ENCODE data around the gene MAP2K3. TPM values are rescaled to one million over a fixed set of nuclear protein-coding genes. Genes with fewer than 3 reads are reported as not detected.

MAP2K3 gene
- polyA plus RNA-seq, 2 of the 4 experiments (the other 2 are of a cell fraction) = 13.9 to 37.1 TPM

DNA sequence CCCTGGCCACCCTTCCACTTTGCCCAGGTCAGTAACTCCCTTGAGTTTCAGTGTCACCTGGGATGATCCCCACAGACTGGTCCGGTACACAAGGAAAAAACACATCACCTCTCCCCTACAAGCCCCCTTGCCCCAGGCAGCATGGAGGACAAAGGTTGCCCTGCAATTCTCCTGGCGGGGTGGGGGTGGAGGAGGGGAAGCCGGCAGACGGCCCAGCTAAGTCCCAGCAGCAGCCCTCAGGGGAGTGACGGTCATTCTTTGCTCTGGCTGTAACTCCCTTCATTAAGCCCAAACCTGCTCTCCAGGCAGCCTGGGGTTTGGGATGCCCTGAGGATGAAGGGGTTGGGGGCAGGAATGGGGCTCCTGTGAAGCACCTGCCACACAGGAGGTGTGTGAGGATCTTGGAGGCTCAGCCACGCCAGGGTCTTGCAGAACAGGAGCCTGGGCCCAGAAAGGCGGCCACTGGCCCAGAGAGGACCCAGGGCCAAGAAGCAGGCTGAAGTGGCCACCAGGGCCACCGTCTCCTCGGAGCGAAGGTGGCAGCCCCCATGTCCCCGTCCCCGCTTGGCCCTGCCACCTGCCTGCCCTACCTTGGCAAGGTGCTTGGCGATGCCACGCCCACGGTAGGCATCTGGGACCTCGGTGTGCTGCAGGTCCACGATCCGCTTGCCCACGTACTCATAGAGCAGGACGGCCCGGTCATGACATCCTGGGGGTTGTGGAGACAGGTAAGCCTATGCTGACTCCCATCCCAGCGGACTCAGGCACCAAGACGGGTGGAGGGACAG is 40.8 kb upstream of the MAP2K3 start:
- no peak overlapping the region for H3K27ac ChIP-seq
- no peak overlapping the region for H3K4me3 ChIP-seq
- TF ChIP-seq, protein P1, sequence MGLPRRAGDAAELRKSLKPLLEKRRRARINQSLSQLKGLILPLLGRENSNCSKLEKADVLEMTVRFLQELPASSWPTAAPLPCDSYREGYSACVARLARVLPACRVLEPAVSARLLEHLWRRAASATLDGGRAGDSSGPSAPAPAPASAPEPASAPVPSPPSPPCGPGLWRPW (IDR thresholded peaks at IDR 0.05) = no peak
- TF ChIP-seq MYC (IDR thresholded peaks at IDR 0.05; ENCODE audit: borderline replicate concordance, low read length) (no peak), FOSL2 (IDR thresholded peaks at IDR 0.05) (no peak), FOSL2 (CRISPR knock-in tag; IDR thresholded peaks at IDR 0.05) (no peak)
- FAIRE-seq (no peak), DNase-seq (ENCODE audit: low read depth in 1 of 2, low spot score in 1 of 2) (no peak), ATAC-seq (no peak)
- no peaks in the 10 kb centered on the region for H3K9me3 ChIP-seq
- ChIA-PET POLR2A (no interaction called here), CTCF (interaction anchor here (0.9 kb wide), 1 partner anchor 34 kb away, joined by 3 read pairs; no protein-coding TSS in a partner anchor)
- no peaks in the 10 kb centered on the region for H3K4me1 ChIP-seq
- H3K4me2 ChIP-seq = no peak overlapping the region
- WGBS (ENCODE audit: missing lambda C conversion rate) = 77% methylated on average over 18 of the region's 23 CpGs

DNA sequence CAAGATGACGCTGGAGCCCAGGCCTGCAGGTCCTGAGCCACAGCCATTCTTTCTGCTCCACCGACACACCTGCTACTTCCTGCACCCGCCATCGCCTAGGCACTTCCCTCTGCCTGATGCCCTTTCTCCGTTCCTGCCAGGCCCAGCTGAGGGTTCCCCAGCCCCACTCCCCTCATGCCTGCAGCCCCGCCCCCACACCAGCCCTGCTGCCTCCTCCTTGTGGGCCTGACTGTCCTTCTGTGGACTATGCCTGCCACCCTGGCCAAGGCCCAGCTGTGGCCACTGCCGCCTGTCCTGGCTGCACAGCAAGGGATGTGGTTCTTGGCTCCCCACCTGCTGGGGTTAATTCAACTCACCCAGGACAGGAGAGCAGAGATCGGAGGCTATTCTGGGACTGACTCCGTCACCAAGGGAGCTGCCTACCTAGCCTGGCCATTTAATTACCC is 38.8 kb upstream of the MAP2K3 start:
- no peak overlapping the region for H3K27ac ChIP-seq
- ChIA-PET CTCF (no interaction called here), POLR2A (no interaction called here)
- no peak overlapping the region for H3K4me3 ChIP-seq
- H3K4me2 ChIP-seq = no peak overlapping the region
- TF ChIP-seq, protein P2, sequence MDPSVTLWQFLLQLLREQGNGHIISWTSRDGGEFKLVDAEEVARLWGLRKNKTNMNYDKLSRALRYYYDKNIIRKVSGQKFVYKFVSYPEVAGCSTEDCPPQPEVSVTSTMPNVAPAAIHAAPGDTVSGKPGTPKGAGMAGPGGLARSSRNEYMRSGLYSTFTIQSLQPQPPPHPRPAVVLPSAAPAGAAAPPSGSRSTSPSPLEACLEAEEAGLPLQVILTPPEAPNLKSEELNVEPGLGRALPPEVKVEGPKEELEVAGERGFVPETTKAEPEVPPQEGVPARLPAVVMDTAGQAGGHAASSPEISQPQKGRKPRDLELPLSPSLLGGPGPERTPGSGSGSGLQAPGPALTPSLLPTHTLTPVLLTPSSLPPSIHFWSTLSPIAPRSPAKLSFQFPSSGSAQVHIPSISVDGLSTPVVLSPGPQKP (IDR thresholded peaks at IDR 0.05; ENCODE audit: low read depth, low read length) = no peak
- no peak for TF ChIP-seq RCOR1 (IDR thresholded peaks at IDR 0.05; ENCODE audit: low read depth, low read length)
- no peak for TF ChIP-seq JUN (IDR thresholded peaks at IDR 0.05)
- no peak for TF ChIP-seq NFE2L2 (conservative IDR thresholded peaks at IDR 0.05; ENCODE audit: low read length)
- TF ChIP-seq, protein P1 (IDR thresholded peaks at IDR 0.05) = no peak
- no peak for TF ChIP-seq NPAS2 (CRISPR knock-in tag; IDR thresholded peaks at IDR 0.05; ENCODE audit: borderline replicate concordance)
- TF ChIP-seq NR3C1 (IDR thresholded peaks at IDR 0.05) = no peak
- TF ChIP-seq MAZ (IDR thresholded peaks at IDR 0.05; ENCODE audit: borderline replicate concordance, low read depth, low read length) = no peak
- TF ChIP-seq RAD21 (conservative IDR thresholded peaks at IDR 0.05 in 1 of 2, IDR thresholded peaks at IDR 0.05 in 1 of 2) = no peak
- TF ChIP-seq EHF (CRISPR knock-in tag; IDR thresholded peaks at IDR 0.05) = no peak
- no peak for TF ChIP-seq ESRRA (IDR thresholded peaks at IDR 0.05; ENCODE audit: borderline replicate concordance, low read length)
- no peak for TF ChIP-seq ZFP36 (IDR thresholded peaks at IDR 0.05; ENCODE audit: borderline replicate concordance, partially characterized antibody)
- no peak for TF ChIP-seq CBX8 (IDR thresholded peaks at IDR 0.05)
- TF ChIP-seq, protein P3, sequence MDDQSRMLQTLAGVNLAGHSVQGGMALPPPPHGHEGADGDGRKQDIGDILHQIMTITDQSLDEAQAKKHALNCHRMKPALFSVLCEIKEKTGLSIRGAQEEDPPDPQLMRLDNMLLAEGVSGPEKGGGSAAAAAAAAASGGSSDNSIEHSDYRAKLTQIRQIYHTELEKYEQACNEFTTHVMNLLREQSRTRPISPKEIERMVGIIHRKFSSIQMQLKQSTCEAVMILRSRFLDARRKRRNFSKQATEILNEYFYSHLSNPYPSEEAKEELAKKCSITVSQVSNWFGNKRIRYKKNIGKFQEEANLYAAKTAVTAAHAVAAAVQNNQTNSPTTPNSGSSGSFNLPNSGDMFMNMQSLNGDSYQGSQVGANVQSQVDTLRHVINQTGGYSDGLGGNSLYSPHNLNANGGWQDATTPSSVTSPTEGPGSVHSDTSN (IDR thresholded peaks at IDR 0.05) = no peak
- TF ChIP-seq CBX2 (IDR thresholded peaks at IDR 0.05; ENCODE audit: borderline replicate concordance, low read depth) = no peak
- no peak for TF ChIP-seq MYC (IDR thresholded peaks at IDR 0.05; ENCODE audit: borderline replicate concordance, low read length)
- H3K4me1 ChIP-seq = no peaks in the 10 kb centered on the region
- no peak for DNase-seq (ENCODE audit: low read depth in 1 of 2, low spot score in 1 of 2)
- no peaks in the 10 kb centered on the region for H3K9me3 ChIP-seq
- WGBS (ENCODE audit: missing lambda C conversion rate) = 86% methylated on average over 9 of the region's 9 CpGs
- no peak for FAIRE-seq
- ATAC-seq = no peak

DNA sequence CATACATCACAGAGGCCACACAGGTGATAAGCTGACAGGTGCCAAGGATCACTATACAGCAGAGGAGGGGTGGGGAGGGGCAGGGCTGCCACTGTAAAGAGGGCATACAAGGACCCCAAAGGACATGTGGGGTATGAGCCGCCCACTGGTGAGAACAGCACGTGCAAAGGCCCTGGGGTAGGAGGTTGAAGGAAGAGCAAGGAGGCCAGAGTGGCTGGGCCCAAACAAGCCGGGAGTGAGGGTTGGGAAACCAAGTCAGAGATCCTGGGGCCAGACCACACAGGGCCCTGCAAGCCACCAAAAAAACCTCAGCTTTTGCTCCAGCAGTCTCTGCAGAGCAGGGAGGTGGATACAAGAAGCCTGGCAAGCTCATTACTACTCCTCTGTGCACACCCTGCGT is 37.8 kb upstream of the MAP2K3 start:
- Histone ChIP-seq H3K4me2 (no peak overlapping the region), H3K27ac (no peak overlapping the region), H3K4me3 (no peak overlapping the region), H3K4me1 (no peaks in the 10 kb centered on the region), H3K9me3 (no peaks in the 10 kb centered on the region)
- TF ChIP-seq NPAS2 (CRISPR knock-in tag; IDR thresholded peaks at IDR 0.05; ENCODE audit: borderline replicate concordance) (no peak), KDM1A (IDR thresholded peaks at IDR 0.05; ENCODE audit: low read depth) (0 out of 2 replicates have a peak, but pooled peaks have one; percentile 50), MYC (IDR thresholded peaks at IDR 0.05; ENCODE audit: borderline replicate concordance, low read length) (no peak)
- FAIRE-seq (no peak), ATAC-seq (no peak), DNase-seq (ENCODE audit: low read depth in 1 of 2, low spot score in 1 of 2) (no peak)
- WGBS (ENCODE audit: missing lambda C conversion rate) = 83% methylated on average over 4 of the region's 4 CpGs
- POLR2A ChIA-PET = interaction anchor here (0.7 kb wide), 1 partner anchor 445 kb away, joined by 3 read pairs; no protein-coding TSS in a partner anchor
- CTCF ChIA-PET = no interaction called here
